Fibroblast of skin of abdomen (primary cell): ENCODE measurements around the gene WDR35.

ENCODE experiments used
- DNase-seq: peaks from one replicate; pipeline ENCODE4 v3.0.0-alpha.2; 2013

Gene WDR35

GRCh38 chr2:20011276-20012031 is 21.5 kb upstream of the WDR35 start:
- no peak for DNase-seq

GRCh38 chr2:20008703-20009102 is 18.8 kb upstream of the WDR35 start:
- DNase-seq, result no peak

- no peak for DNase-seq
Observed at GRCh38 chr2:20005891-20006470, 16.1 kb upstream of the WDR35 start.

GRCh38 chr2:20005067-20005627 is 15.2 kb upstream of the WDR35 start:
- DNase-seq, result no peak

- DNase-seq, result no peak
Observed at GRCh38 chr2:20001361-20001863, 11.5 kb upstream of the WDR35 start.

- no peak for DNase-seq
Observed at GRCh38 chr2:19993731-19994130, 3.8 kb upstream of the WDR35 start.

- no peak for DNase-seq
Observed at GRCh38 chr2:19991895-19992294, 2.0 kb upstream of the WDR35 start.

GRCh38 chr2:19990416-19990728 is 467 bp upstream of the WDR35 start:
- DNase-seq, result no peak

- DNase-seq, result no peak
Observed at GRCh38 chr2:19989342-19989666, 601 bp downstream of the WDR35 start.

- no peak for DNase-seq
Observed at GRCh38 chr2:19988600-19988999, 1.3 kb downstream of the WDR35 start.

- DNase-seq, result no peak
Observed at GRCh38 chr2:19987936-19988335, 2.0 kb downstream of the WDR35 start.

GRCh38 chr2:19982268-19982667 is 7.6 kb downstream of the WDR35 start:
- DNase-seq, result peak; percentile 8

- DNase-seq, result no peak
Observed at GRCh38 chr2:19979932-19980331, 10.0 kb downstream of the WDR35 start.

GRCh38 chr2:19973466-19973865 is 16.4 kb downstream of the WDR35 start:
- DNase-seq, result no peak

GRCh38 chr2:19971691-19972090 is 18.2 kb downstream of the WDR35 start:
- no peak for DNase-seq

GRCh38 chr2:19963386-19963785 is 26.5 kb downstream of the WDR35 start:
- no peak for DNase-seq

GRCh38 chr2:19955544-19956422 is 34.1 kb downstream of the WDR35 start:
- DNase-seq, result peak; percentile 71

- DNase-seq, result peak; percentile 46
Observed at GRCh38 chr2:19949071-19949470, 40.8 kb downstream of the WDR35 start.

GRCh38 chr2:19947184-19947940 is 42.5 kb downstream of the WDR35 start:
- DNase-seq, result peak; percentile 5

- DNase-seq, result no peak
Observed at GRCh38 chr2:19944205-19944845, 45.6 kb downstream of the WDR35 start.

- no peak for DNase-seq
Observed at GRCh38 chr2:19943189-19943588, 46.7 kb downstream of the WDR35 start.

GRCh38 chr2:19942199-19942598 is 47.7 kb downstream of the WDR35 start:
- no peak for DNase-seq
